HepG2 (cell line): ENCODE measurements around the gene NECAB2. TPM values are rescaled to one million over a fixed set of nuclear protein-coding genes. Genes with fewer than 3 reads are reported as not detected.

ENCODE experiments used
- XRCC5 ChIP-seq: fragments of 200-400 bp; formaldehyde crosslinking; optimal IDR thresholded peaks from 2 replicates; pipeline ENCODE3; 2017; ENCODE audit warnings: mild to moderate bottlenecking, low read length
- YY1 ChIP-seq: IDR thresholded peaks from 2 replicates; pipeline ENCODE4 v1.6.1; 2011; ENCODE audit warnings: low read length, low read depth, moderate library complexity, mild to moderate bottlenecking; ENCODE audit not compliant: insufficient read depth, insufficient replicate concordance
- ZNF20 ChIP-seq: sonication (generic); formaldehyde crosslinking; IDR thresholded peaks from 2 replicates; pipeline ENCODE4 v1.4.0; 2020; ENCODE audit warnings: mild to moderate bottlenecking, moderate library complexity, missing genetic modification reagents
- ZNF354B ChIP-seq: sonication (generic); formaldehyde crosslinking; IDR thresholded peaks from 2 replicates; pipeline ENCODE4 v1.8.0; 2022; ENCODE audit warnings: mild to moderate bottlenecking, missing genetic modification reagents
- ZNF772 ChIP-seq: sonication (generic); formaldehyde crosslinking; IDR thresholded peaks from 2 replicates; pipeline ENCODE4 v1.5.0; 2020; ENCODE audit warnings: mild to moderate bottlenecking, missing genetic modification reagents
- polyA plus RNA-seq, 8 experiments: library from polyadenylated mRNA; depleted of rRNA in 3 of 8; stranded (reverse) in 7 of 8; unstranded in 1 of 8; fragments of >200 nt; fragmentation: Illumina TruSeq in 4 of 8; extraction: Trizol in 4 of 8; gene quantifications; 2 replicates each; pipeline versions ENCODE4 v1.2.1 to v1.2.3, GENCODE V29; 2011 to 2016; ENCODE audit warnings: low read depth in 4 of 8, missing spikeins in 1 of 8, mixed read lengths in 1 of 8; ENCODE audit not compliant: insufficient read depth in 1 of 8
- total RNA-seq, 5 experiments: library from RNA; depleted of rRNA; stranded (reverse); fragments of >200 nt; fragmentation: Illumina TruSeq; extraction: Trizol; gene quantifications; 2 replicates each; pipeline ENCODE4 v1.2.3, GENCODE V29; 2016; ENCODE audit warnings: low read depth in 1 of 5
- TF ChIP-seq, protein P1 (sequence below), 2 experiments: sonication (generic) in 1 of 2; formaldehyde crosslinking in 1 of 2; IDR thresholded peaks; 2 replicates each; pipeline versions ENCODE4 v1.4.0 to v1.6.1; 2018 to 2020; ENCODE audit warnings: missing genetic modification reagents in 2 of 2, borderline replicate concordance in 1 of 2, low read depth in 1 of 2, mild to moderate bottlenecking in 1 of 2, missing biosample characterization in 1 of 2
- TF ChIP-seq, protein P2 (sequence below), 2 experiments: fragments of 450-650 bp in 1 of 2; sonication (generic) in 1 of 2; formaldehyde crosslinking in 1 of 2; IDR thresholded peaks; 2 replicates each; pipeline versions ENCODE4 v1.6.1 to v1.8.0; 2016 to 2022; ENCODE audit warnings: antibody characterized with exemption in 1 of 2, mild to moderate bottlenecking in 1 of 2, missing genetic modification reagents in 1 of 2
- TF ChIP-seq, protein P3 (sequence below): sonication (generic); formaldehyde crosslinking; conservative IDR thresholded peaks from 2 replicates; pipeline ENCODE4 v1.8.0; 2022; ENCODE audit warnings: low read depth, missing genetic modification reagents
- TF ChIP-seq, protein P4 (sequence below): IDR thresholded peaks from 2 replicates; pipeline ENCODE4 v1.6.1; 2016; ENCODE audit warnings: missing compliant biosample characterization, missing genetic modification reagents, borderline replicate concordance
- TF ChIP-seq, protein P5 (sequence below): IDR thresholded peaks from 2 replicates; pipeline ENCODE4 v1.6.1; 2016; ENCODE audit warnings: low read depth, control low read depth

The NECAB2 gene
- total and polyA plus RNA-seq, 2 of the 13 experiments (the other 11 are each of a cell fraction or from before 2014, with no cell fraction given): 0.21 to 0.49 TPM

DNA sequence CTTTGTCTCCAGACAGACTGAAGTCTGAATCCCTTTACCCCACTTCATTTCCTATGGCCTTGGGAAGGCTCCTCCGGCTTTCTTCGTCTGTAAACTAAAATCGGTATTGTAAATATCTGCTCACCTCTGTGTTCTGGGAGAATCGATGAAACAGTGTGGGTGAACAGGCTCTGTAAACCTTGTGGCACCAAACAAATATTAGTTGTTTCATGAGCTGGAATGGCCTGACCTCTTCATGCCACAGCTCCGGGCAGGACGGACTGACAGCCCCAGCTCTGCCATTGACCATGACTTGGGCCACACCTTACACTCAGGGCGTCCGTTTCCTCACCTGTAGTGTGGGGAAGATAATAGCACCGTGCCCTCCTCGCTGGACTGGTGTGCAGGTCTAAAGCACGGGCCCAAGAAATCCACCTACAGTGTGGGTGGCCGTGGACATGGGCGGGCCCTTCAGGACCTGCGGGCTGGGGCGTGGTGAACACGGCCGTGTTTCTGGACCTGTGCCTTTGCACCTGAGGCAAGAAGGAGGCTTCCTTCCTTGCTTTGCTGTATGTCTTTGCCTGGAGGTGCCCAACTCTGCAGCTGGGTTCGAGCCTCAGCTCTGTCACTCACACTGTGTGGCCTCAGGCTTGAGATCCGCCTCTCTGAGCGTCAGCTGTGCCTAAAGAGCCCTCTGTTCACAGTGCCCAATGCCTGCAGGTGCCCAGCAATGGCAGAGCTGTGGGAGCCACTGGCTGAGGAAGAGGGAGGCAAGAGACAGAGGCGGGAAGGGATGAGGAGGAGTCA lies 21.1 kb upstream of the NECAB2 start (continued):
- TF ChIP-seq, protein P1, sequence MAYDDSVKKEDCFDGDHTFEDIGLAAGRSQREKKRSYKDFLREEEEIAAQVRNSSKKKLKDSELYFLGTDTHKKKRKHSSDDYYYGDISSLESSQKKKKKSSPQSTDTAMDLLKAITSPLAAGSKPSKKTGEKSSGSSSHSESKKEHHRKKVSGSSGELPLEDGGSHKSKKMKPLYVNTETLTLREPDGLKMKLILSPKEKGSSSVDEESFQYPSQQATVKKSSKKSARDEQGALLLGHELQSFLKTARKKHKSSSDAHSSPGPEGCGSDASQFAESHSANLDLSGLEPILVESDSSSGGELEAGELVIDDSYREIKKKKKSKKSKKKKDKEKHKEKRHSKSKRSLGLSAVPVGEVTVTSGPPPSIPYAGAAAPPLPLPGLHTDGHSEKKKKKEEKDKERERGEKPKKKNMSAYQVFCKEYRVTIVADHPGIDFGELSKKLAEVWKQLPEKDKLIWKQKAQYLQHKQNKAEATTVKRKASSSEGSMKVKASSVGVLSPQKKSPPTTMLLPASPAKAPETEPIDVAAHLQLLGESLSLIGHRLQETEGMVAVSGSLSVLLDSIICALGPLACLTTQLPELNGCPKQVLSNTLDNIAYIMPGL (CRISPR knock-in tag; IDR thresholded peaks at IDR 0.05; ENCODE audit: borderline replicate concordance in 1 of 2, low read depth in 1 of 2): no peak
- TF ChIP-seq YY1: no peak
- TF ChIP-seq, protein P2, sequence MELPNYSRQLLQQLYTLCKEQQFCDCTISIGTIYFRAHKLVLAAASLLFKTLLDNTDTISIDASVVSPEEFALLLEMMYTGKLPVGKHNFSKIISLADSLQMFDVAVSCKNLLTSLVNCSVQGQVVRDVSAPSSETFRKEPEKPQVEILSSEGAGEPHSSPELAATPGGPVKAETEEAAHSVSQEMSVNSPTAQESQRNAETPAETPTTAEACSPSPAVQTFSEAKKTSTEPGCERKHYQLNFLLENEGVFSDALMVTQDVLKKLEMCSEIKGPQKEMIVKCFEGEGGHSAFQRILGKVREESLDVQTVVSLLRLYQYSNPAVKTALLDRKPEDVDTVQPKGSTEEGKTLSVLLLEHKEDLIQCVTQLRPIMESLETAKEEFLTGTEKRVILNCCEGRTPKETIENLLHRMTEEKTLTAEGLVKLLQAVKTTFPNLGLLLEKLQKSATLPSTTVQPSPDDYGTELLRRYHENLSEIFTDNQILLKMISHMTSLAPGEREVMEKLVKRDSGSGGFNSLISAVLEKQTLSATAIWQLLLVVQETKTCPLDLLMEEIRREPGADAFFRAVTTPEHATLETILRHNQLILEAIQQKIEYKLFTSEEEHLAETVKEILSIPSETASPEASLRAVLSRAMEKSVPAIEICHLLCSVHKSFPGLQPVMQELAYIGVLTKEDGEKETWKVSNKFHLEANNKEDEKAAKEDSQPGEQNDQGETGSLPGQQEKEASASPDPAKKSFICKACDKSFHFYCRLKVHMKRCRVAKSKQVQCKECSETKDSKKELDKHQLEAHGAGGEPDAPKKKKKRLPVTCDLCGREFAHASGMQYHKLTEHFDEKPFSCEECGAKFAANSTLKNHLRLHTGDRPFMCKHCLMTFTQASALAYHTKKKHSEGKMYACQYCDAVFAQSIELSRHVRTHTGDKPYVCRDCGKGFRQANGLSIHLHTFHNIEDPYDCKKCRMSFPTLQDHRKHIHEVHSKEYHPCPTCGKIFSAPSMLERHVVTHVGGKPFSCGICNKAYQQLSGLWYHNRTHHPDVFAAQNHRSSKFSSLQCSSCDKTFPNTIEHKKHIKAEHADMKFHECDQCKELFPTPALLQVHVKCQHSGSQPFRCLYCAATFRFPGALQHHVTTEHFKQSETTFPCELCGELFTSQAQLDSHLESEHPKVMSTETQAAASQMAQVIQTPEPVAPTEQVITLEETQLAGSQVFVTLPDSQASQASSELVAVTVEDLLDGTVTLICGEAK (IDR thresholded peaks at IDR 0.05): no peak
- TF ChIP-seq, protein P2 (CRISPR knock-in tag; IDR thresholded peaks at IDR 0.05): no peak
- TF ChIP-seq ZNF354B (CRISPR knock-in tag): no peak
- no peak for TF ChIP-seq ZNF20
- TF ChIP-seq, protein P3, sequence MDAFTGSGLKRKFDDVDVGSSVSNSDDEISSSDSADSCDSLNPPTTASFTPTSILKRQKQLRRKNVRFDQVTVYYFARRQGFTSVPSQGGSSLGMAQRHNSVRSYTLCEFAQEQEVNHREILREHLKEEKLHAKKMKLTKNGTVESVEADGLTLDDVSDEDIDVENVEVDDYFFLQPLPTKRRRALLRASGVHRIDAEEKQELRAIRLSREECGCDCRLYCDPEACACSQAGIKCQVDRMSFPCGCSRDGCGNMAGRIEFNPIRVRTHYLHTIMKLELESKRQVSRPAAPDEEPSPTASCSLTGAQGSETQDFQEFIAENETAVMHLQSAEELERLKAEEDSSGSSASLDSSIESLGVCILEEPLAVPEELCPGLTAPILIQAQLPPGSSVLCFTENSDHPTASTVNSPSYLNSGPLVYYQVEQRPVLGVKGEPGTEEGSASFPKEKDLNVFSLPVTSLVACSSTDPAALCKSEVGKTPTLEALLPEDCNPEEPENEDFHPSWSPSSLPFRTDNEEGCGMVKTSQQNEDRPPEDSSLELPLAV (CRISPR knock-in tag): no peak
- TF ChIP-seq XRCC5: no peak
- TF ChIP-seq ZNF772 (CRISPR knock-in tag): no peak
- TF ChIP-seq, protein P4, sequence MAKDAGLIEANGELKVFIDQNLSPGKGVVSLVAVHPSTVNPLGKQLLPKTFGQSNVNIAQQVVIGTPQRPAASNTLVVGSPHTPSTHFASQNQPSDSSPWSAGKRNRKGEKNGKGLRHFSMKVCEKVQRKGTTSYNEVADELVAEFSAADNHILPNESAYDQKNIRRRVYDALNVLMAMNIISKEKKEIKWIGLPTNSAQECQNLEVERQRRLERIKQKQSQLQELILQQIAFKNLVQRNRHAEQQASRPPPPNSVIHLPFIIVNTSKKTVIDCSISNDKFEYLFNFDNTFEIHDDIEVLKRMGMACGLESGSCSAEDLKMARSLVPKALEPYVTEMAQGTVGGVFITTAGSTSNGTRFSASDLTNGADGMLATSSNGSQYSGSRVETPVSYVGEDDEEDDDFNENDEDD (CRISPR knock-in tag): no peak
- TF ChIP-seq, protein P5, sequence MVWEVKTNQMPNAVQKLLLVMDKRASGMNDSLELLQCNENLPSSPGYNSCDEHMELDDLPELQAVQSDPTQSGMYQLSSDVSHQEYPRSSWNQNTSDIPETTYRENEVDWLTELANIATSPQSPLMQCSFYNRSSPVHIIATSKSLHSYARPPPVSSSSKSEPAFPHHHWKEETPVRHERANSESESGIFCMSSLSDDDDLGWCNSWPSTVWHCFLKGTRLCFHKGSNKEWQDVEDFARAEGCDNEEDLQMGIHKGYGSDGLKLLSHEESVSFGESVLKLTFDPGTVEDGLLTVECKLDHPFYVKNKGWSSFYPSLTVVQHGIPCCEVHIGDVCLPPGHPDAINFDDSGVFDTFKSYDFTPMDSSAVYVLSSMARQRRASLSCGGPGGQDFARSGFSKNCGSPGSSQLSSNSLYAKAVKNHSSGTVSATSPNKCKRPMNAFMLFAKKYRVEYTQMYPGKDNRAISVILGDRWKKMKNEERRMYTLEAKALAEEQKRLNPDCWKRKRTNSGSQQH: no peak
